GM20000 (cell line): ENCODE measurements around the gene VWA1.

Source experiments
- DNase-seq: peaks from one replicate; pipeline ENCODE4 v3.0.0; 2012; ENCODE audit warnings: low spot score
- TF ChIP-seq, protein P1 (sequence below): IDR thresholded peaks from 2 replicates; pipeline ENCODE4 v1.5.1; 2012; ENCODE audit warnings: mild to moderate bottlenecking, control low read depth; ENCODE audit errors: extremely low read depth, missing control alignments

The VWA1 gene

DNA sequence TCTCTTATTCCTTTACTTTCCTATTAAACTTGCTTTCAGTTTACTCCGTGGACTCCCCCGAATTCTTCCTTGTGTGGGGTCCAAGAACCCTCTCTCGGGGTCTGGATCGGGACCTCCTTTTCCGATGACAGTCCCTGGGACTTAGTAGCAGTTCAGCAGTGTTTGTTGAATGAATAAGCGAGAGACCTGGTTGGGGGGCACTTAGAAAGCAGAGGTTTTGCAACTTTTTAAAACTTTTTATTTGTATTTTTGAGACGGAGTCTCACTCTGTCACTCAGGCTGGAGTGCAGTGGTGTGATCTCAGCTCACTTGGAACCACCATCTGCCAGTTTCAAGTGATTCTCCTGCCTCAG is 12.3 kb upstream of the VWA1 start:
- TF ChIP-seq, protein P1, sequence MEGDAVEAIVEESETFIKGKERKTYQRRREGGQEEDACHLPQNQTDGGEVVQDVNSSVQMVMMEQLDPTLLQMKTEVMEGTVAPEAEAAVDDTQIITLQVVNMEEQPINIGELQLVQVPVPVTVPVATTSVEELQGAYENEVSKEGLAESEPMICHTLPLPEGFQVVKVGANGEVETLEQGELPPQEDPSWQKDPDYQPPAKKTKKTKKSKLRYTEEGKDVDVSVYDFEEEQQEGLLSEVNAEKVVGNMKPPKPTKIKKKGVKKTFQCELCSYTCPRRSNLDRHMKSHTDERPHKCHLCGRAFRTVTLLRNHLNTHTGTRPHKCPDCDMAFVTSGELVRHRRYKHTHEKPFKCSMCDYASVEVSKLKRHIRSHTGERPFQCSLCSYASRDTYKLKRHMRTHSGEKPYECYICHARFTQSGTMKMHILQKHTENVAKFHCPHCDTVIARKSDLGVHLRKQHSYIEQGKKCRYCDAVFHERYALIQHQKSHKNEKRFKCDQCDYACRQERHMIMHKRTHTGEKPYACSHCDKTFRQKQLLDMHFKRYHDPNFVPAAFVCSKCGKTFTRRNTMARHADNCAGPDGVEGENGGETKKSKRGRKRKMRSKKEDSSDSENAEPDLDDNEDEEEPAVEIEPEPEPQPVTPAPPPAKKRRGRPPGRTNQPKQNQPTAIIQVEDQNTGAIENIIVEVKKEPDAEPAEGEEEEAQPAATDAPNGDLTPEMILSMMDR, result no peak
- no peak for DNase-seq

DNA sequence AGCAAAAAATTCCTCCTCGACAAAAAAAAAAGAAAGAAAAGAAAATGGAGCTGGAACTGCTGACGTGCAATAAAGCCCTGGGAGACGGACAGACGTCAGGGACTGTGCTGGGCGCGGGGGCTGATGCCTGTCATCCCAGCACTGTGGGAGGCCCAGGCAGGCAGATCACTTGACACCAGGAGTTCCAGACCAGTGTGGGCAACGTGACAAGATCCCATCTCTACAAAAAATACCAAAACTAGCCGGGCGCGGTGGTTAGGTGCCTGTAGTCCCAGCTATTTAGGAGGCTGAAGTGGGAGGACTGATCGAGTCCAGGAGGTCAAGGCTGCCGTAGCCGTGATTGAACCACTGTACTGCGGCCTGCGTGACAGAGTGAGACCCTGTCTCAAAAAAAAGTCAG is 10.8 kb upstream of the VWA1 start:
- DNase-seq, result no peak
- TF ChIP-seq, protein P1, result no peak

DNA sequence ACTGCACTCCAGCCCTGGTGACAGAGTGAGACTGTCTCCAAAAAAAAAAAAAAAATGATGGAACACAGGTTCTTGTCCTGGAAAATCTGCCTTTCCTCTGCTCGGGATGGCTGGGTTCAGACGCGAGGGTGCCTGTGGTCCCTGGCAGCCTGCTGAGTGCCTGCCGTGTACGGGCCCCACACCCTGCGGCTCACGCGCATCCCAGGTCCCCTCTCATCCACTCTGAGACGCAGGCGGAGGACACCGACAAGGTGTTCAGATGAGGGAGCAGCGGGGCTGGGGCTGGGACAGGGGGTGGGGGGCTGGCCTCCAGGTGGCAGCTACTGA is 10.1 kb upstream of the VWA1 start:
- TF ChIP-seq, protein P1, result no peak
- DNase-seq, result no peak

- TF ChIP-seq, protein P1, result no peak
- DNase-seq, result no peak
Measured at GRCh38 chr1:1425753-1426495, 9.6 kb upstream of the VWA1 start.

- TF ChIP-seq, protein P1, result no peak
- peak; percentile 38 for DNase-seq
Measured at GRCh38 chr1:1426496-1427105, 8.9 kb upstream of the VWA1 start.

- TF ChIP-seq, protein P1, result no peak
- peak; percentile 68 for DNase-seq
Measured at GRCh38 chr1:1427106-1427819, 8.2 kb upstream of the VWA1 start.

DNA sequence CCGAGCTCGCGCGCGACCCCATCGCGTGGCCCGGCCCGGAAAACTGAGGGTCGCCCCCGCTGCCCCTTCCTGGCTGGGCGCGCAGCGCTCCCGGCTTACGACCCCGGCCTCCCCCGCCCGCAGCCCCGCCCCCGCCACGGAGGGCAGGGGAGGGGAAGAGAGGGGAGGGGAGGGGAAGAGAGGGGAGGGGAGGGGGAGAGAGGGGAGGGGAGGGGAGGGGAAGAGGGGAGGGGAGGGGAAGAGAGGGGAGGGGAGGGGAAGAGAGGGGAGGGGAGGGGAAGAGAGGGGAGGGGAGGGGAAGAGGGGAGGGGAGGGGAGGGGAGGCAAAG is 7.7 kb upstream of the VWA1 start:
- DNase-seq, result no peak
- TF ChIP-seq, protein P1, result no peak
